Activated CD4-positive, alpha-beta T cell treated with anti-CD3 and anti-CD28 coated beads, Interleukin-10, Interleukin-2, amounts not matched to agents 100 ng/mL and 50 ng/mL, durations not matched to agents 16 hours and 8 hours (primary cell): ENCODE data around the gene DNPH1.
A peak's percentile ranks its signal among the peaks of the same experiment; 100 is the strongest.

Source experiments
- DNase-seq: peaks from one replicate; pipeline ENCODE4 v3.0.0-alpha.2; 2020

DNPH1 gene

GRCh38 chr6:43228951-43229802 lies at the start of gene DNPH1:
Gene DNPH1 (minus strand): TSS chr6:43229481. CDS start chr6:43229456, 25 bp downstream.
- DNase-seq: peak; percentile 87

GRCh38 chr6:43278524-43279078 lies 49.3 kb upstream of the DNPH1 start:
- DNase-seq: no peak

GRCh38 chr6:43277643-43278523 lies 48.6 kb upstream of the DNPH1 start:
- no peak for DNase-seq

GRCh38 chr6:43277306-43277642 lies 48.0 kb upstream of the DNPH1 start:
- no peak for DNase-seq

- no peak for DNase-seq
Measured at GRCh38 chr6:43276577-43277305, 47.5 kb upstream of the DNPH1 start.

GRCh38 chr6:43275801-43276576 lies 46.7 kb upstream of the DNPH1 start:
- DNase-seq: no peak

GRCh38 chr6:43274916-43275597 lies 45.8 kb upstream of the DNPH1 start:
- no peak for DNase-seq

GRCh38 chr6:43274127-43274915 lies 45.0 kb upstream of the DNPH1 start:
- no peak for DNase-seq

- DNase-seq: no peak
Measured at GRCh38 chr6:43273707-43274106, 44.4 kb upstream of the DNPH1 start.

GRCh38 chr6:43271944-43272343 lies 42.7 kb upstream of the DNPH1 start:
- no peak for DNase-seq

GRCh38 chr6:43271103-43271815 lies 42.0 kb upstream of the DNPH1 start:
- DNase-seq: no peak

- peak; percentile 31 for DNase-seq
Measured at GRCh38 chr6:43269273-43270007, 40.2 kb upstream of the DNPH1 start.

GRCh38 chr6:43268782-43269272 lies 39.5 kb upstream of the DNPH1 start:
- DNase-seq: no peak

- no peak for DNase-seq
Measured at GRCh38 chr6:43268355-43268700, 39.0 kb upstream of the DNPH1 start.

- no peak for DNase-seq
Measured at GRCh38 chr6:43267619-43268354, 38.5 kb upstream of the DNPH1 start.

GRCh38 chr6:43265564-43265963 lies 36.3 kb upstream of the DNPH1 start:
- no peak for DNase-seq

GRCh38 chr6:43264599-43265145 lies 35.4 kb upstream of the DNPH1 start:
- no peak for DNase-seq
